Thoracic aorta (tissue), 2 donors: ENCODE measurements around the gene PPP1R12C. TPM values are rescaled to one million over a fixed set of nuclear protein-coding genes. Genes with fewer than 3 reads are reported as not detected.

ENCODE experiments used
- ATAC-seq: fragments of 150-250 bp; one replicate; pipeline ENCODE4 v1.8.0; 2017; ENCODE audit warnings: low read depth; ENCODE audit not compliant: insufficient number of reproducible peaks, low FRiP score
- DNase-seq: peaks from one replicate; pipeline ENCODE4 v3.0.0-alpha.2; 2020; ENCODE audit warnings: low spot score
- H3K27ac ChIP-seq, 2 donors: fragments of 200-600 bp; sonication (generic); 1 replicate in 1 of 2; 2 replicates in 1 of 2; pipeline ENCODE4 v1.5.1; 2016; ENCODE audit warnings: mild to moderate bottlenecking in 2 of 2, moderate library complexity in 2 of 2
- H3K27me3 ChIP-seq: fragments of 200-600 bp; sonication (generic); replicated peaks from 2 replicates; pipeline ENCODE4 v1.6.0; 2016; ENCODE audit warnings: mild to moderate bottlenecking; ENCODE audit not compliant: insufficient read depth
- H3K36me3 ChIP-seq: fragments of 200-600 bp; sonication (generic); one replicate; pipeline ENCODE4 v1.5.1; 2016
- H3K4me1 ChIP-seq, 2 donors: fragments of 200-600 bp; sonication (generic); 1 replicate in 1 of 2; 2 replicates in 1 of 2; pipeline versions ENCODE4 v1.5.1 to v1.6.0; 2016; ENCODE audit warnings: low read depth in 2 of 2, mild to moderate bottlenecking in 1 of 2; ENCODE audit not compliant: control insufficient read depth in 1 of 2
- H3K4me3 ChIP-seq: fragments of 200-600 bp; sonication (generic); 2 replicates; pipeline ENCODE4 v1.5.1; 2016; ENCODE audit warnings: mild to moderate bottlenecking
- H3K9me3 ChIP-seq: fragments of 200-600 bp; sonication (generic); 2 replicates; pipeline ENCODE4 v1.5.1; 2016
- total RNA-seq, 2 donors: library from RNA; depleted of rRNA; stranded (reverse); fragments of >200 nt; gene quantifications; one replicate each; pipeline versions ENCODE4 v1.1.0 to v1.2.3, GENCODE V29; 2016
- TF ChIP-seq, protein P1 (sequence below): fragments of 200-600 bp; sonication (generic); IDR thresholded peaks from one replicate; pipeline ENCODE4 v1.5.1; 2019; ENCODE audit warnings: antibody characterized with exemption

PPP1R12C gene
- total RNA-seq, 2 donors from 2014 or later: 194 to 250 TPM

DNA sequence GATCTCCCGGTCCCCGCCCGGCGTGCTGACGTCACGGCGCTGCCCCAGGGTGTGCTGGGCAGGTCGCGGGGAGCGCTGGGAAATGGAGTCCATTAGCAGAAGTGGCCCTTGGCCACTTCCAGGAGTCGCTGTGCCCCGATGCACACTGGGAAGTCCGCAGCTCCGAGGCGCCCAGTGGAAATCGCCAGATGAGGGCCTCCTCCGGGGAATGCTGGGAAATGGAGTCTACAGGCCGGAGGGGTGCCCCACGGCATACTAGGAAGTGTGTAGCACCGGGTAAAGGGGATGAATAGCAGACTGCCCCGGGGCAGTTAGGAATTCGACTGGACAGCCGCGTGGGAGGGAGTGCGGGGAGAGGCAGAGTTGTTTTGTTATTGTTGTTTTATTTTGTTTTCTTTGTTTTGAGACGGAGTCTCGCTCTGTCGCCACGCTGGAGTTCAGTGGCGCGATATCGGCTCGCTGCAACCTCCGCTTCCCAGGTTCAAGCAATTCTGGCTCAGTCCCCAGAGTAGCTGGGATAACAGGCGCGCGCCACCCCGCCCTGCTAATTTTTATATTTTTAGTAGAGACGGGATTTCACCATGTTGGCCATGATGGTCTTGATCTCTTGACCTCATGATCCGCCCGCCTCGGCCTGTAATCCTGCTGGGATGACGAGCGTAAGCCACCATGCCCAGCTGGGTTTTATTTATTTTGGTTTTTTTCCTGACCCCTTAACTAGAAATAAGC, 390 bp upstream of the PPP1R12C start:
- no peaks in the 10 kb centered on the region for H3K9me3 ChIP-seq
- DNase-seq (peak; percentile 97), ATAC-seq (peak; percentile 81)
- H3K36me3 ChIP-seq: no peaks in the 10 kb centered on the region
- H3K27me3 ChIP-seq: no peaks in the 10 kb centered on the region
- peaks cover 25 to 41% of the 10 kb centered on the region in 2 donors for H3K4me1 ChIP-seq
- peak overlapping the region; percentile 83 for H3K4me3 ChIP-seq
- H3K27ac ChIP-seq: peak overlapping the region; percentile 76 to 78
- TF ChIP-seq, protein P1, sequence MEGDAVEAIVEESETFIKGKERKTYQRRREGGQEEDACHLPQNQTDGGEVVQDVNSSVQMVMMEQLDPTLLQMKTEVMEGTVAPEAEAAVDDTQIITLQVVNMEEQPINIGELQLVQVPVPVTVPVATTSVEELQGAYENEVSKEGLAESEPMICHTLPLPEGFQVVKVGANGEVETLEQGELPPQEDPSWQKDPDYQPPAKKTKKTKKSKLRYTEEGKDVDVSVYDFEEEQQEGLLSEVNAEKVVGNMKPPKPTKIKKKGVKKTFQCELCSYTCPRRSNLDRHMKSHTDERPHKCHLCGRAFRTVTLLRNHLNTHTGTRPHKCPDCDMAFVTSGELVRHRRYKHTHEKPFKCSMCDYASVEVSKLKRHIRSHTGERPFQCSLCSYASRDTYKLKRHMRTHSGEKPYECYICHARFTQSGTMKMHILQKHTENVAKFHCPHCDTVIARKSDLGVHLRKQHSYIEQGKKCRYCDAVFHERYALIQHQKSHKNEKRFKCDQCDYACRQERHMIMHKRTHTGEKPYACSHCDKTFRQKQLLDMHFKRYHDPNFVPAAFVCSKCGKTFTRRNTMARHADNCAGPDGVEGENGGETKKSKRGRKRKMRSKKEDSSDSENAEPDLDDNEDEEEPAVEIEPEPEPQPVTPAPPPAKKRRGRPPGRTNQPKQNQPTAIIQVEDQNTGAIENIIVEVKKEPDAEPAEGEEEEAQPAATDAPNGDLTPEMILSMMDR: no peak

DNA sequence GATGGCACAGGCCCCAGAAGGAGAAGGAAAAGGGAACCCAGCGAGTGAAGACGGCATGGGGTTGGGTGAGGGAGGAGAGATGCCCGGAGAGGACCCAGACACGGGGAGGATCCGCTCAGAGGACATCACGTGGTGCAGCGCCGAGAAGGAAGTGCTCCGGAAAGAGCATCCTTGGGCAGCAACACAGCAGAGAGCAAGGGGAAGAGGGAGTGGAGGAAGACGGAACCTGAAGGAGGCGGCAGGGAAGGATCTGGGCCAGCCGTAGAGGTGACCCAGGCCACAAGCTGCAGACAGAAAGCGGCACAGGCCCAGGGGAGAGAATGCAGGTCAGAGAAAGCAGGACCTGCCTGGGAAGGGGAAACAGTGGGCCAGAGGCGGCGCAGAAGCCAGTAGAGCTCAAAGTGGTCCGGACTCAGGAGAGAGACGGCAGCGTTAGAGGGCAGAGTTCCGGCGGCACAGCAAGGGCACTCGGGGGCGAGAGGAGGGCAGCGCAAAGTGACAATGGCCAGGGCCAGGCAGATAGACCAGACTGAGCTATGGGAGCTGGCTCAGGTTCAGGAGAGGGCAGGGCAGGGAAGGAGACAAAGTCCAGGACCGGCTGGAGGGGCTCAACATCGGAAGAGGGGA, 1.1 kb downstream of the PPP1R12C start:
- Histone ChIP-seq H3K36me3 (no peaks in the 10 kb centered on the region), H3K27ac (peak overlapping the region; percentile 76 to 92), H3K27me3 (no peaks in the 10 kb centered on the region), H3K4me1 (peaks cover 26 to 54% of the 10 kb centered on the region in 2 donors), H3K4me3 (peak overlapping the region; percentile 75), H3K9me3 (no peaks in the 10 kb centered on the region)
- DNase-seq (no peak), ATAC-seq (no peak)
- TF ChIP-seq, protein P1: no peak

DNA sequence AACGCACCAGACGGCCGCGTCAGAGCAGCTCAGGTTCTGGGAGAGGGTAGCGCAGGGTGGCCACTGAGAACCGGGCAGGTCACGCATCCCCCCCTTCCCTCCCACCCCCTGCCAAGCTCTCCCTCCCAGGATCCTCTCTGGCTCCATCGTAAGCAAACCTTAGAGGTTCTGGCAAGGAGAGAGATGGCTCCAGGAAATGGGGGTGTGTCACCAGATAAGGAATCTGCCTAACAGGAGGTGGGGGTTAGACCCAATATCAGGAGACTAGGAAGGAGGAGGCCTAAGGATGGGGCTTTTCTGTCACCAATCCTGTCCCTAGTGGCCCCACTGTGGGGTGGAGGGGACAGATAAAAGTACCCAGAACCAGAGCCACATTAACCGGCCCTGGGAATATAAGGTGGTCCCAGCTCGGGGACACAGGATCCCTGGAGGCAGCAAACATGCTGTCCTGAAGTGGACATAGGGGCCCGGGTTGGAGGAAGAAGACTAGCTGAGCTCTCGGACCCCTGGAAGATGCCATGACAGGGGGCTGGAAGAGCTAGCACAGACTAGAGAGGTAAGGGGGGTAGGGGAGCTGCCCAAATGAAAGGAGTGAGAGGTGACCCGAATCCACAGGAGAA, 1.9 kb downstream of the PPP1R12C start:
- ATAC-seq (no peak), DNase-seq (no peak)
- Histone ChIP-seq H3K36me3 (no peaks in the 10 kb centered on the region), H3K27ac (peak overlapping the region; percentile 76 to 92), H3K4me3 (peak overlapping the region; percentile 75), H3K9me3 (no peaks in the 10 kb centered on the region), H3K27me3 (no peaks in the 10 kb centered on the region), H3K4me1 (peaks cover 26 to 55% of the 10 kb centered on the region in 2 donors)
- TF ChIP-seq, protein P1: no peak

DNA sequence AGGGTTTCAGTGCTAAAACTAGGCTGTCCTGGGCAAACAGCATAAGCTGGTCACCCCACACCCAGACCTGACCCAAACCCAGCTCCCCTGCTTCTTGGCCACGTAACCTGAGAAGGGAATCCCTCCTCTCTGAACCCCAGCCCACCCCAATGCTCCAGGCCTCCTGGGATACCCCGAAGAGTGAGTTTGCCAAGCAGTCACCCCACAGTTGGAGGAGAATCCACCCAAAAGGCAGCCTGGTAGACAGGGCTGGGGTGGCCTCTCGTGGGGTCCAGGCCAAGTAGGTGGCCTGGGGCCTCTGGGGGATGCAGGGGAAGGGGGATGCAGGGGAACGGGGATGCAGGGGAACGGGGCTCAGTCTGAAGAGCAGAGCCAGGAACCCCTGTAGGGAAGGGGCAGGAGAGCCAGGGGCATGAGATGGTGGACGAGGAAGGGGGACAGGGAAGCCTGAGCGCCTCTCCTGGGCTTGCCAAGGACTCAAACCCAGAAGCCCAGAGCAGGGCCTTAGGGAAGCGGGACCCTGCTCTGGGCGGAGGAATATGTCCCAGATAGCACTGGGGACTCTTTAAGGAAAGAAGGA, 2.8 kb downstream of the PPP1R12C start:
- DNase-seq (no peak), ATAC-seq (no peak)
- peak overlapping the region; percentile 75 for H3K4me3 ChIP-seq
- peak overlapping the region; percentile 88 to 92 for H3K27ac ChIP-seq
- H3K27me3 ChIP-seq: no peaks in the 10 kb centered on the region
- H3K36me3 ChIP-seq: peaks cover 2% of the 10 kb centered on the region
- peaks cover 26 to 55% of the 10 kb centered on the region in 2 donors for H3K4me1 ChIP-seq
- TF ChIP-seq, protein P1: no peak
- H3K9me3 ChIP-seq: no peaks in the 10 kb centered on the region

DNA sequence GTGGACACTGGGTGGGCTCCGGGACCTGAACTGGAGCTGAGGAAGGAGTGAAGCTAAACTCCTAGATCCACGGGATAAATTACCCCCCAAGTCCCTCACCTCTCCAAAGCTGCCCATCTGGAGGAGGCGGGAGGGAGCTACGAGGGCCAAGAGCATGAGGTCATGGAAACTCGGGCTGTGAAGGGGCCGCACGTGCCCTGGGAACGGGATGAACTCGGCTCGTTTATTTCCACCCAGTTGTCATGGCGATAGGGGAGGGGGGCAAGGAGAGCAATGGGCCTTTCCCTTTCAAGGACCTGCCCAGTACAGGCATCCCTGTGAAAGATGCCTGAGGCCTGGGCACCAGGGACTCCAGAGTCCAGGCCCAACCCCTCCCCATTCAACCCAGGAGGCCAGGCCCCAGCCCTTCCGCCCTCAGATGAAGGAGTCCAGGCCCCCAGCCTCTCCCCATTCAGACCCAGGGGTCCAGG, 3.8 kb downstream of the PPP1R12C start:
- peaks cover 26 to 55% of the 10 kb centered on the region in 2 donors for H3K4me1 ChIP-seq
- peak; percentile 92 for DNase-seq
- TF ChIP-seq, protein P1: no peak
- H3K4me3 ChIP-seq: peak overlapping the region; percentile 75
- ATAC-seq: peak; percentile 66
- peak overlapping the region; percentile 88 to 92 for H3K27ac ChIP-seq
- peaks cover 2% of the 10 kb centered on the region for H3K36me3 ChIP-seq
- no peaks in the 10 kb centered on the region for H3K9me3 ChIP-seq
- H3K27me3 ChIP-seq: no peaks in the 10 kb centered on the region
